IPS-18c (cell line): Measurements from ENCODE around the gene NDUFC2.
A peak's percentile ranks its signal among the peaks of the same experiment; 100 is the strongest.

Experiments
- H3K4me3 ChIP-seq: 2 replicates; pipeline ENCODE4 v1.7.0; 2013; ENCODE audit warnings: low read depth, mild to moderate bottlenecking, low read length, moderate library complexity; ENCODE audit not compliant: insufficient read depth
- H3K9me3 ChIP-seq: one replicate; pipeline ENCODE4 v1.6.1; 2013; ENCODE audit warnings: mild to moderate bottlenecking, low read length, moderate library complexity; ENCODE audit not compliant: control insufficient read depth, insufficient read depth

The NDUFC2 gene

DNA sequence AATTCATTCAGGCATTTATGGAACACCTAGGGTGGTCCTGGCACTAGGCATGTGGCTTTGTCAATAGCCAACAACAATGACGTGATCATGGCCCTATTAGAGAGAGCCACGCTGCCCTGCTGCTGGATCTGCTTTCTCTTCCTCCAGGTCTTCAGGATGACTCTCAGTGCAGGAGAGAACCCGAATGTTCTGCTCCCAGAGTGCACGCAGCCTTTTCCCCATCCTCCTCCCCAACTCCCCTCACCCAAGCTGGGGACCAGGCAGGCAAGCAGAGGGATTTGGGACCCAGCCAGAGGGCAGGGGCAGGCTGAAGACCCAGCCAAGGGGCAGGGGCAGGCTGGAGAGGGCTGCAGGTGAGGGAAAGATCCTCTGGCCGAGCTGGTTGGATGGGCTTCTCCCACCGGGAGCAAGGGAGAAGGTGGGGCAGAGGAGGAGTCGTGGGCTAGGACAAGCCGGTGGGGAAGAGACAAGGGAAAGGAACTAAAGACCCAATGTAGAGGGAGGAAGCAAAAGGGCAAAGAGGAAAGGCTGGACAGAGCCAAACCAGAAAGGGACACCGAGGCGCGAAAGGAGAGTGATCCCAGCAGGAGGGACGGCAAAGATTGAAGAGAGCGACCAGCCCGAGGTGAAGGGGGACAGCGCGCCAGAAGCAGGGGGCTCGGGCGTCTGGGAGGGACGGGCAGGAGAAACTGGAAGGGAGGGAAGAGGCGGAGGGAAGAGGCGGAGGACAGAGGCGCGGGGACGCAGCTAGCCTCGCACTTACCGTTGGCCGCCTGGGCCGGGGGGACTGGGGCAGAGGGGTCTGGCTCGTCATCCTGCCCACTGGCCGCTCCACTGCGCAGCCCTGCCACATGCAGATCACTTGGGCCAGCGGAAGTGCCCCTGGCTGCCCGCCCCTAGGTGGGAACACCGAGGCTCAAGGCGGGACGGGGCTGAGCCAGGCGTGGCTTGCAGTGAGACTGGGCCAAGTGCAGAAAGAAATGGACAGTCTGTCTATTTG, 57.0 kb downstream of the NDUFC2 start, which contains the start of gene KCTD14:
Gene KCTD14 (minus strand): TSS at position 880 of the 1,000 bp plus-strand sequence. CDS start 27 bp downstream, at position 853.
- Histone ChIP-seq H3K9me3 (no peaks in the 10 kb centered on the region), H3K4me3 (peak within 1 kb of the TSS; percentile 77)

DNA sequence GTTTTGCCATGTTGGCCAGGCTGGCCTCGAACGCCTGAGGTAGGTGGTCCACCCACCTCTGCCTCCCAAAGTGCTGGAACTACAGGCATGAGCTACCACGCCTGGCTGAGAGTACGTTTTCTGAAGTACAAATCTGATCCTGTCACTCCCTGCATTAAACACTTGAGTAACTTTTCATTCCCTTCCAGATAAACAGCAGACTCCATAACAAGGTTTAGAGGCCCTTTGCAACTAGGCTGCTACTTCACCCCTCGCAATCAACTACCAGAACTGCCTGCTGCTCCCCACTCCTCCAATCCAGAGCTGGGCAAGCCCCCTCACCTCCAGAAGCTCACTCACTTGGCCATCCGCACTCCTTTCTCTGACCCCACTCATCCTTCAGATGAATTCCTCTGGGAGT, 58.1 kb downstream of the NDUFC2 start:
- no peak overlapping the region for H3K4me3 ChIP-seq
- no peaks in the 10 kb centered on the region for H3K9me3 ChIP-seq

DNA sequence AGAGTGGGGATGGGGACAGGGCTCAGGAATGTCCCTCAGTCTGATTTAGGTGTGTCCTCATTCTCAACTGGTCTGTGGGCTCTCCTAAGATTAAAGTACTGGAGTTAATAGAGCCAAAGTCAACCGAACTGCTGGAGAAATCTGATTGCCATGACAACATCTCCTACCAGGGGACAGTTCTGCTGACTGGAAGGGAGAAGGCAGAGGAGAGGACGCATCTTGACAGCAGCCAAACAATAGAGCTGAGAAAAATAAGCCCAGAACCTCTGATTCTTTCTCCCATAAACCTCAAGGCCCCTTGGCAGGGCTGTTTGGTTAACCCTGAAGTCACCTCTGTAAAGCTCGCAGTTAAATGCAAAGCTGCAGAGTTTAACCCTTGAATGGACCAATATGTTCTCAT, 59.4 kb downstream of the NDUFC2 start:
- no peaks in the 10 kb centered on the region for H3K9me3 ChIP-seq

DNA sequence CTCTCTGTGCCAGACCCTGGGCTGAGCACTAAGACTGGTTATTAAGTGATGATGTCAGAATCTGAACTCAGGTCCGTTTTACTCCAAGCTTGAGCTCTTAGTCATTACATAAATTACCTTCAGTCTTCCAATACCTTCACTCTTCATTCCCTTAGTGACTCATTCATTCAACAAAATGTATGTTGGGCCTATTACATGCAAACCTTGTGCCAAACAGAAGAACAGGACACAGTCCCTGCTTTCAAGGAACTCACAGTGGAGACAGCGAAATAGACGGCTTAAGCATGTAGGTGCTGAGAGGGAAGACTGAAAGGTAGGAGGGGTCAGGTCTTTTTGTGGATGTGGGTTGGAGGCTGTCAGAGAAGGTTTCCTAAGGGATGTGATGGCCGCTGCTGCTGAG, 59.9 kb downstream of the NDUFC2 start:
- Histone ChIP-seq H3K9me3 (no peaks in the 10 kb centered on the region), H3K4me3 (no peak overlapping the region)

More for the DNA sequence above, 59.4 kb downstream of the NDUFC2 start:
- H3K4me3 ChIP-seq = no peak overlapping the region
